HepG2 (cell line): ENCODE data around the gene JPH4. TPM values are rescaled to one million over a fixed set of nuclear protein-coding genes. Genes with fewer than 3 reads are reported as not detected.

Experiments
- CCDC6 ChIP-seq: sonication (generic); formaldehyde crosslinking; IDR thresholded peaks from 2 replicates; pipeline ENCODE4 v1.8.1; 2022; ENCODE audit warnings: mild to moderate bottlenecking, missing genetic modification reagents, moderate library complexity
- EP300 ChIP-seq, 3 experiments: sonication (generic) in 1 of 3; formaldehyde crosslinking in 1 of 3; IDR thresholded peaks; 2 replicates each; pipeline versions ENCODE4 v1.5.1 to v1.6.1; 2011 to 2020; ENCODE audit warnings: low read depth in 2 of 3, low read length in 2 of 3, borderline replicate concordance in 1 of 3, improper control_type of control experiment in 1 of 3, mild to moderate bottlenecking in 1 of 3, missing genetic modification reagents in 1 of 3, moderate library complexity in 1 of 3
- FOXP4 ChIP-seq: sonication (generic); formaldehyde crosslinking; IDR thresholded peaks from 2 replicates; pipeline ENCODE4 v1.4.0; 2020; ENCODE audit warnings: missing genetic modification reagents
- ISX ChIP-seq: sonication (generic); formaldehyde crosslinking; conservative IDR thresholded peaks from 2 replicates; pipeline ENCODE4 v1.5.0; 2020; ENCODE audit warnings: missing genetic modification reagents
- LRRFIP1 ChIP-seq: sonication (generic); formaldehyde crosslinking; conservative IDR thresholded peaks from 2 replicates; pipeline ENCODE4 v1.4.0; 2020; ENCODE audit warnings: missing genetic modification reagents
- MLXIP ChIP-seq: sonication (generic); formaldehyde crosslinking; IDR thresholded peaks from 2 replicates; pipeline ENCODE4 v1.9.0; 2021; ENCODE audit warnings: missing genetic modification reagents, borderline replicate concordance
- RXRB ChIP-seq: IDR thresholded peaks from 2 replicates; pipeline ENCODE4 v1.6.1; 2016; ENCODE audit warnings: borderline replicate concordance, missing genetic modification reagents, missing compliant biosample characterization
- ZBTB10 ChIP-seq: sonication (generic); formaldehyde crosslinking; IDR thresholded peaks from 2 replicates; pipeline ENCODE4 v1.4.0; 2020; ENCODE audit warnings: missing genetic modification reagents, borderline replicate concordance
- ZBTB21 ChIP-seq: sonication (generic); formaldehyde crosslinking; IDR thresholded peaks from 2 replicates; pipeline ENCODE4 v1.4.0; 2020; ENCODE audit warnings: missing genetic modification reagents
- ZNF274 ChIP-seq: sonication (generic); formaldehyde crosslinking; IDR thresholded peaks from 2 replicates; pipeline ENCODE4 v1.5.1; 2020; ENCODE audit warnings: mild to moderate bottlenecking, missing genetic modification reagents
- ZNF317 ChIP-seq: sonication (generic); formaldehyde crosslinking; IDR thresholded peaks from 2 replicates; pipeline ENCODE4 v1.5.0; 2020; ENCODE audit warnings: mild to moderate bottlenecking, missing genetic modification reagents
- ZNF776 ChIP-seq: sonication (generic); formaldehyde crosslinking; IDR thresholded peaks from 2 replicates; pipeline ENCODE4 v1.4.0; 2020; ENCODE audit warnings: mild to moderate bottlenecking, missing genetic modification reagents
- polyA plus RNA-seq, 8 experiments: library from polyadenylated mRNA; depleted of rRNA in 3 of 8; stranded (reverse) in 7 of 8; unstranded in 1 of 8; fragments of >200 nt; fragmentation: Illumina TruSeq in 4 of 8; extraction: Trizol in 4 of 8; gene quantifications; 2 replicates each; pipeline versions ENCODE4 v1.2.1 to v1.2.3, GENCODE V29; 2011 to 2016; ENCODE audit warnings: low read depth in 4 of 8, missing spikeins in 1 of 8, mixed read lengths in 1 of 8; ENCODE audit not compliant: insufficient read depth in 1 of 8
- total RNA-seq, 5 experiments: library from RNA; depleted of rRNA; stranded (reverse); fragments of >200 nt; fragmentation: Illumina TruSeq; extraction: Trizol; gene quantifications; 2 replicates each; pipeline ENCODE4 v1.2.3, GENCODE V29; 2016; ENCODE audit warnings: low read depth in 1 of 5

JPH4 gene
- total and polyA plus RNA-seq, 2 of the 13 experiments (the other 11 are each of a cell fraction or from before 2014, with no cell fraction given), result 0.08 to 0.22 TPM

GRCh38 chr14:23609411-23610089 lies 31.0 kb upstream of the JPH4 start (continued):
- 0 out of 2 replicates have a peak, but pooled peaks have one; percentile 27 for TF ChIP-seq LRRFIP1
- TF ChIP-seq ZNF274 (CRISPR knock-in tag), result peak; percentile 78; the same call in 1 of the 2 replicates
- peak; percentile 62; the same call in 1 of the 2 replicates for TF ChIP-seq RXRB (CRISPR knock-in tag)
- peak in 1 of 2 experiments; percentile 82; a peak in 2 of 4 replicates for TF ChIP-seq EP300 (IDR thresholded peaks at IDR 0.05; ENCODE audit: low read depth in 2 of 2, low read length in 2 of 2)
- peak; percentile 88 for TF ChIP-seq EP300 (CRISPR knock-in tag; IDR thresholded peaks at IDR 0.05; ENCODE audit: borderline replicate concordance)
- TF ChIP-seq ZNF317 (CRISPR knock-in tag), result peak; percentile 90
- TF ChIP-seq ZNF776 (CRISPR knock-in tag), result peak; percentile 76; the same call in 1 of the 2 replicates
- peak; percentile 56; the same call in 1 of the 2 replicates for TF ChIP-seq ZBTB21 (CRISPR knock-in tag)
- peak; percentile 85; the same call in 1 of the 2 replicates for TF ChIP-seq ISX (CRISPR knock-in tag)
- TF ChIP-seq ZBTB10 (CRISPR knock-in tag), result 0 out of 2 replicates have a peak, but pooled peaks have one; percentile 16
- 0 out of 2 replicates have a peak, but pooled peaks have one; percentile 28 for TF ChIP-seq MLXIP (CRISPR knock-in tag)
- TF ChIP-seq CCDC6 (CRISPR knock-in tag), result peak; percentile 86
- TF ChIP-seq FOXP4 (CRISPR knock-in tag), result peak; percentile 56; the same call in 1 of the 2 replicates
